HS-5 (cell line): Measurements from ENCODE around the gene DOK4.

Source experiments
- DNase-seq: peaks from one replicate; pipeline ENCODE4 v3.0.0-alpha.2; 2012; ENCODE audit warnings: low read depth

Gene DOK4

DNA sequence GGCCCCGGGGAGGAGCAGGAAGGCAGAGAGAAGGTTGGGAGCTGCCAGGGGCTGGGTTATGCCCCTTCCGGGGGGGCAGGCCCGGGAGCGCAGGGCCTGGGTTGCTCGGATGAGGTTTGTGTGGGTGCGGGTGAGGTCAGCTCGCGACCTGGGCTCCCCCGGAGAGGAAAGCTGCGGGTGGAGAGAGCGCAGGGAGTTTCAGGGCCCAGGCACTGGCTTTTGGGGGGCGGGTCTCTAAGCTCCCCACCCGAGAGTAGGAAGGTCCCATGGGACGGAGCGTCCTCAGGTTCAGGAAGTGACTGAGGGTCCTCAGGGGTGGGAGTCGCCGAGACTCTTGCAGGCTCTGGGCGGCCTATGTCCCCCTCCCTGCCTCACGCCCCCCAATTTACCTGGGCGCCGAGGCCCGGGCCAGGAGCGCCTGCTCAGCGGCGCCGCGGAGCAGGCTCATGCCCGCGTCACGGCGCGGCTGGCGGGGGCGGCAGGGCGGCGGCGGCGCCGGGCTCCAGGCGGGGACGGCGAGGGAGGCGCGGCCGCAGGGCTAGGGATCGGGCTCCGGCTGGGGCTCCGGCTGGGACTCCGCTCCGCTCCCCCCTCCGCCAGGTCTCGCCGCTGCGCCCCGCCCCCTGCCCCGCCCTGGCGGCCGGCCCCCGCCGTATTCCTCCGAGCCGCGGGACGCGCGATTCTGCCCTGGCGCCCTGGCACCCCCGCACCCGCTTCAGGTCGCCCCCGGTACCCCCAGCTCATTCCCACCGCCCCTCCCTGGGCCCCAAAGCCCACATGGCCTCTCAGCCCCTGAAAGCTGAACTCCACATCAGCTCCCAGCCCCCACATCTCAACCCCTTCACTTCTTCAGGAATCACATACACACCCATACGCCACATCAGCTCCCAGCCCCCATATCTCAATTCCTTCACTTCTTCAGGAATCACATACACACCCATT lies at the start of gene DOK4:
Gene DOK4 (minus strand): TSS at position 578 of the 942 bp plus-strand sequence. CDS start 6,986 bp downstream, outside the sequence.
- no peak for DNase-seq

GRCh38 chr16:57535680-57536305 lies 49.5 kb upstream of the DOK4 start:
- peak; percentile 46 for DNase-seq

DNA sequence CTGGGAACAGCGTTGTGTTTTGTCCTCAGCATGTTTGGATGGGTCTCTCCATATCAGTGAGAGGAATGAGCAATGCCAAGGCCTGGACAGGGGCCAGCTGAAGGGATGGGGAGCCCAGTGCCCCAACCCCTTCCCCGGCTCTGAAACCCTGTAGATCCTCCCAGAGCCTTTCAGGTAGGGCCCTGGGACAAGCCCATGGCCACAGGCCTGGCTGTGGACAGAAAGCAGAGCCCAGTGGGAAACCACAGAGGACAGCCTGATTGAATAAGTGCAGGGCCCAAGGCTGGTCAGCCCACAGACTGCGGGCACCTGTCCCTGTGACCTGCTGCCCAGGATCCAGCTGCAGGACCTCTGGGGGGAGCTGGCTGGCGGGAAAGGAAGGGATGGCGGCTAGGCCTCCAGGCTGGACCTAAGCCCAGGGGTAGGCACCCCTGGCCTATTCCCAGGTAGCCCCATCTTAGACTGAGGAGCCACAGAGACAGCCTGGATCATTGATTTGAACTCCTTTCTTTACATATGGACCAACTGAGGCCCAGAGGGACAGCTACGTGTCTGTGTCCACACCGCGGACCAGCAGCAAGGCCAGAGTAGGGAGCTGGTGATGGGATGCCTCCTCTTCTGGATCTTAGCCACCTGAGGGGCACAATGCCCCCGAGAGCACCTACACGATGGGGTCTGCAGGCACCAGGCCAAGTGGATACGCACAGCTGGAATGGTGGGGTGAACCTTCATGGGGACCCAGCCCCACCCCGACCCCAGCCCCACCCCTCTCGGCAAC lies 48.8 kb upstream of the DOK4 start:
- no peak for DNase-seq

- DNase-seq, result no peak
These were observed 48.1 kb upstream of the DOK4 start for GRCh38 chr16:57534337-57534880.

- no peak for DNase-seq
These were observed 47.4 kb upstream of the DOK4 start for GRCh38 chr16:57533431-57534336.

- DNase-seq, result no peak
These were observed 46.0 kb upstream of the DOK4 start for GRCh38 chr16:57532266-57532625.

GRCh38 chr16:57531635-57532265 lies 45.5 kb upstream of the DOK4 start:
- DNase-seq, result no peak

- no peak for DNase-seq
These were observed 44.9 kb upstream of the DOK4 start for GRCh38 chr16:57531253-57531575.

GRCh38 chr16:57530522-57531252 lies 44.4 kb upstream of the DOK4 start:
- no peak for DNase-seq

GRCh38 chr16:57530104-57530521 lies 43.8 kb upstream of the DOK4 start:
- no peak for DNase-seq

GRCh38 chr16:57529391-57530103 lies 43.3 kb upstream of the DOK4 start:
- DNase-seq, result no peak

- no peak for DNase-seq
These were observed 42.5 kb upstream of the DOK4 start for GRCh38 chr16:57528499-57529390.

GRCh38 chr16:57527610-57528360 lies 41.5 kb upstream of the DOK4 start:
- no peak for DNase-seq

- DNase-seq, result no peak
These were observed 40.7 kb upstream of the DOK4 start for GRCh38 chr16:57527027-57527426.

- no peak for DNase-seq
These were observed 40.2 kb upstream of the DOK4 start for GRCh38 chr16:57526498-57526897.

DNA sequence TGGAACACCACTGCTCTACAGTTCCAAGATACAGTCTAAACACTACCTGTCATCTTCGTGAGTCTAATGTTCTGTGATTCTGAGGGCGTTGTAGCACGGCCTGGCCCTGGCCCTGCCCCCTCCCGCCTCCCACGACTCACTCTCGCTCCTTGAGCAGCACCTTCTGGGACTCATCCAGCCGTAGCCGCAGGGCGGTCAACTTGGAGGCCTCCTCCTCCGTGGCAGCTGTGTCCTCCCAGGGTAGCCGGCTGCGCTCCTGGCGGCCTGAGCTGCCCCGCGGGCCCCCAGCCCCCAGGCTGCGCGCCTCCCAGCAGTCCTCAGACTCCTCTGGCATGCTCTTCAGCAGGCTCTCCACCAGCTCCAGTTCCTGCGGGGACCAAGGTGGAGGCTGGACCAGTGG lies 39.5 kb upstream of the DOK4 start:
- DNase-seq, result no peak

GRCh38 chr16:57522960-57523359 lies 36.7 kb upstream of the DOK4 start:
- DNase-seq, result no peak
